GM18858 (cell line): Measurements from ENCODE around the gene EDC4.
"Not testable (repeated sequence)": the region's sequence is repeated elsewhere in the genome, so short reads cannot be mapped to it uniquely, and the experiment has no call there.

ENCODE experiments used
- ATAC-seq: cut with Tn5 transposase; IDR thresholded peaks from one replicate; pipeline ENCODE4 v1.9.1; 2021; ENCODE audit not compliant: unreplicated experiment

EDC4 gene

GRCh38 chr16:67872631-67873434 is at the start of gene EDC4:
EDC4 (plus strand) TSS chr16:67873052; CDS start chr16:67873262, 210 bp downstream.
- peak; percentile 42 for ATAC-seq

- ATAC-seq, result no peak
Observed at GRCh38 chr16:67825119-67825518, 47.7 kb upstream of the EDC4 start.

GRCh38 chr16:67825906-67826305 is 46.9 kb upstream of the EDC4 start:
- ATAC-seq, result no peak

- no peak for ATAC-seq
Observed at GRCh38 chr16:67828651-67829050, 44.2 kb upstream of the EDC4 start.

GRCh38 chr16:67833030-67833414 is 39.8 kb upstream of the EDC4 start:
- no peak for ATAC-seq

- ATAC-seq, result peak; percentile 97
Observed at GRCh38 chr16:67833415-67834241, 39.2 kb upstream of the EDC4 start.

GRCh38 chr16:67834242-67834614 is 38.6 kb upstream of the EDC4 start:
- ATAC-seq, result no peak

- ATAC-seq, result not testable (repeated sequence)
Observed at GRCh38 chr16:67837190-67837589, 35.7 kb upstream of the EDC4 start.

- no peak for ATAC-seq
Observed at GRCh38 chr16:67837811-67838210, 35.0 kb upstream of the EDC4 start.

- ATAC-seq, result no peak
Observed at GRCh38 chr16:67841198-67841815, 31.5 kb upstream of the EDC4 start.

- ATAC-seq, result no peak
Observed at GRCh38 chr16:67841816-67842508, 30.9 kb upstream of the EDC4 start, which contains the start of gene THAP11. THAP11 (plus strand) TSS chr16:67842320; CDS start chr16:67842555, 235 bp downstream.

GRCh38 chr16:67842509-67843342 is 30.1 kb upstream of the EDC4 start:
- no peak for ATAC-seq

- no peak for ATAC-seq
Observed at GRCh38 chr16:67843343-67843765, 29.5 kb upstream of the EDC4 start.

- no peak for ATAC-seq
Observed at GRCh38 chr16:67844497-67844896, 28.4 kb upstream of the EDC4 start.

GRCh38 chr16:67845291-67846062 is 27.4 kb upstream of the EDC4 start:
- ATAC-seq, result no peak

GRCh38 chr16:67846063-67846319 is 26.9 kb upstream of the EDC4 start:
- no peak for ATAC-seq

- peak; percentile 49 for ATAC-seq
Observed at GRCh38 chr16:67846320-67847063, 26.4 kb upstream of the EDC4 start, which contains the start of gene NUTF2. NUTF2 (plus strand) TSS chr16:67846933; CDS start chr16:67865131, 18,198 bp downstream.

GRCh38 chr16:67847064-67847861 is 25.6 kb upstream of the EDC4 start, which contains the start of gene CENPT:
CENPT (minus strand) TSS chr16:67847693; CDS start chr16:67833859, 13,834 bp downstream.
- peak; percentile 35 for ATAC-seq
